ENCODE data around the gene RALA.

The RALA gene

GRCh38 chr7:39613577-39613976 lies 9.8 kb upstream of the RALA start:
- no peak for DNase-seq (ENCODE audit: low read depth)

DNA sequence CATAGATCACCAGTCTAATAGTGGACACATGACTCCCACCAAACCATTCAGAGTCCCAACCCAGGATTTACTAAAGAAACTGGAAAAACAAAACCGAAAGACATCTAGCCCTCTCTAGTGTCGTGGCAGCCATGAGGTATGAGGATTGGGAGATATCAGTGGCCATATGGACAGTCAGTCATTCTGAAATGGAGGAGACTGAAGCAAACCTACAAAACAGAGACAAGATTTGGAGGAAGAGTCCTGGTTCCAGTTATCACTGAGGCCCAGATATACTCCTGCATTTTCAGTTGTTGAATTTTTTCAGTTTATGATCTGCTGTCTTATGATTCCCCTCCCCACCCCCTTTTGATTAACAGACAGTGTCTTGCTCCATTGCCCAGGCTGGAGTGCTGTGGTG lies 9.1 kb upstream of the RALA start:
- DNase-seq (ENCODE audit: low read depth), result no peak

DNA sequence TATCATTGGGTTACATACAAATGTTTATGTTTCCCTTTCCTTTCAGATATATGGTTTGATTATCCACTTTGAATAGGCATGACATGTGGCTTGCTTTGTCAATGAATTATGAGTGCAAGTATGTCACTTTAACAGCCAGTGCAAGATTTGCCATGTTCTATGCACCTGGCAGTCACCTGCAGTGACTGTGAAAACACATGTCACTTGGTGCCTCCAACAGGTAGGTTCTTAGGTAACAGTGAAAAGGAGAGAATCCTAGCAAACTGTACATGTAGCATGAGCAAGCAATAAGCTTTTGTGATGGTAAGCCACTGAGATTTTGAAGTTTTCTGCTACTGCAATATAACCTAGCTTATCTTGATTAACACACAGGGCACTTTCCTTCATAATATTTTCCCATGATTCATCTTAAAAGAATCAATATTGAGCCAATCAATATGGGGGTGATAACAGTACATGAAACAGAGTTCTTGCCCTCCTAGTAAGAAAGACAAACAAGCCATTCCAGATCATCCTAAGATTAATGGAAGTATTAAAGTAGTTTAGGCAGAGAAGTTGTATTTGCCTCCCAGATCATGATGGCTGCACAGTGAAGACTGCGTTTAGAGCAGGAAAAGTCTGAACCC lies 7.9 kb upstream of the RALA start:
- DNase-seq (ENCODE audit: low read depth), result no peak

DNA sequence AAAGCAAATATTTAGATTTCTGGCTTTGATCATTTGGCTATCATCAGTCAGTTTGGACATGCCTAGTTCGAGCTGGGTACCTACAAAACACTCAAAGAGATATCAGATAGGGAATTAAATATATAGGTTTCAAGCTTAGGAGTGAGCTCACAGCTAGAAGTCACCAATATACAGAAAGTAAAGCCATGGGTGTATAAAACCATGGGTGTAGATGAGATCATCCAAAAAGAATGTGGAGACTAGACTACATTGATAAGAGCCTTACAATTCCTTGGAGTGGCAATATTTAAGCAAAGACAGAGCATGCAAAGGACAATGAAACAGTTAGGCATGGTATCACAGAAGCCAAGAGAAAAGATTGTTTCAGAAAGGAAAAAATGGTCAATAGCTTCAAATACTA lies 7.2 kb upstream of the RALA start:
- no peak for DNase-seq (ENCODE audit: low read depth)

DNA sequence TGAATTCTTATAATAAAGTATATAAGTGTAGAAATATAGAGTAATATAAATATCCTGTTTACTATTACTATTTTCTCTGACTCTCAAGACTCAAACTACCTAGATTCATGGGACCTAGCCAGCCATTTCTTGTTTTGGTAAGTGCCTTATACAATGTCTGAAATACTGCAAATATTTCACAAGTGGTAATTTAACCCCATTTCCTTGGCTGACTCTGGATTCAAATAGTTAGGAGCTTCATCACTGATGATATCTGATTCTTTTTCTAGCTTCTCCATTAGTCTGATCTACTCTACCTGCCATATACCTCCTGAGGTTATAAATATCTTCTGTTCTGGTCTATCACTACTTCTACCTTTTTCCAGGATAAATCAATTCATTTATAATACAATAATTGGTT lies 6.4 kb upstream of the RALA start:
- DNase-seq (ENCODE audit: low read depth), result no peak

DNA sequence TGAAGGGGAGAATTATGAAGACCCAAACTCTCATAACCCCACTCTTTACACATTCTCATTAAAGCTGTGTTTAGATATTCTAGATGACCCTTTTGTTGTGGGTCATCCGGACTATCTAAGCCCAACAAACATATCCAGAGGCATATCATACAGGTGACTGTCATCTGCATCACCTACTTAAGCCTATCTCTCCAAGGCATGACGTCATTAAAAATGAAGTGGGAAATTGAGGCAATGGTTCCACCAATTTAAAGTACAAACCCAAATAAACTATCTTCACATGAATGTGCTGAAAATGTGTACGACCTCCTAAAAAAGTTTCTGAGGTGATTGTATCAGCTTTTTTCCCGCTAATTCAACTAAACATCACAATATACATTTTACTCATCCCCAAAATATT lies 4.5 kb upstream of the RALA start:
- DNase-seq (ENCODE audit: low read depth), result no peak

- DNase-seq (ENCODE audit: low read depth), result no peak
These were observed 2.9 kb upstream of the RALA start for GRCh38 chr7:39620486-39620885.

- DNase-seq (ENCODE audit: low read depth), result no peak
These were observed 2.1 kb upstream of the RALA start for GRCh38 chr7:39621261-39621660.

- no peak for DNase-seq (ENCODE audit: low read depth)
These were observed 1.5 kb upstream of the RALA start for GRCh38 chr7:39621784-39622411.

- no peak for DNase-seq (ENCODE audit: low read depth)
These were observed 763 bp upstream of the RALA start for GRCh38 chr7:39622609-39623008.

DNA sequence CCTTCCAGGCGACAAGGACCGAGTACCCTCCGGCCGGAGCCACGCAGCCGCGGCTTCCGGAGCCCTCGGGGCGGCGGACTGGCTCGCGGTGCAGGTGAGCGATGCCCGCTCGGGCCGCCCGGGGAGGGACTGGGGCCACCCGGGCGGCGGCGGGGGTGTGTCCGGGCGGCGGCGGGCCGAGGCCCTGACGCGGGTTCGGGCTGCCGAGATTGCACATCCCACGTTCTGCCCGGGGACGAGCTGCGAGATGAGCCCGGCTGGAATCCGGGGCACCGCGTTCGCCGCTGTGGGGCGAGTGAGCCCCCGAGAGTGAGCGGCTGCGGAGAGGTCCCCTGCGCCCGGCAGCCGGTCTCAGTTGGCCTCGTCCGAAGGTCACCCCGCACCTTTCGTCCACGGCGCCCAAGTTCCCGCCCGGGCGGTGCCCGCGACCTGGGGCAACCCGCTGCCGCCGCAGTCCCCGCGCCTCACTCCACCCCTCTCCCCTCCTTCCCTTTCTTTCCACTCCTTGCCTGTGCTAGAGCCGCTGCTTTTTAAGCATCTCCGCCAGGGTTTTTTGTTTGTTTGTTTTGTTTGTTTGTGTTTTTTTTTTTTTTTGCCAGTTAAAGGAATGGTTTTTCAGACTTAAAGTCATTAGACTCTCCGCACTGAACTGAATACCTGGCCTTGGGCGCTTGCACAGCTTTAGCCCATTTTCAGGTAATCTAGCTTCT lies 515 bp downstream of the RALA start:
- DNase-seq (ENCODE audit: low read depth), result no peak

DNA sequence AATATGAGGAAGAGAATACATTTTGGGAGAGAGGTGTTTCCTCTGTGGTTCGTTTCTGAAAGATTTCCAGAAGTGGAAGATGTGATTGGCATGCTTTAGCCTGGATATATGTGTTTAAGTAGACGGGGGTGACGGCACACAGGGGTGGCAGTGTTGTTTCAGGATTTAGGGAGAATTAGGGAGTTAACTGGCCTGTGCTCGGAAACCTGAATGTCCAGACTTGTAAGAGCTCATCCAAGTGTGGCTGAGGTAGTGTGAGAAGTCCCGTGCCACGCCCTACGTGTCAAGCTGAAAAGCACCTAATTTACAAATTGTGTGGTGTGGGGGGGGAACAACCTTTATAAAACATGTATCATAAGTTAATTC lies 1.1 kb downstream of the RALA start:
- DNase-seq (ENCODE audit: low read depth), result no peak

DNA sequence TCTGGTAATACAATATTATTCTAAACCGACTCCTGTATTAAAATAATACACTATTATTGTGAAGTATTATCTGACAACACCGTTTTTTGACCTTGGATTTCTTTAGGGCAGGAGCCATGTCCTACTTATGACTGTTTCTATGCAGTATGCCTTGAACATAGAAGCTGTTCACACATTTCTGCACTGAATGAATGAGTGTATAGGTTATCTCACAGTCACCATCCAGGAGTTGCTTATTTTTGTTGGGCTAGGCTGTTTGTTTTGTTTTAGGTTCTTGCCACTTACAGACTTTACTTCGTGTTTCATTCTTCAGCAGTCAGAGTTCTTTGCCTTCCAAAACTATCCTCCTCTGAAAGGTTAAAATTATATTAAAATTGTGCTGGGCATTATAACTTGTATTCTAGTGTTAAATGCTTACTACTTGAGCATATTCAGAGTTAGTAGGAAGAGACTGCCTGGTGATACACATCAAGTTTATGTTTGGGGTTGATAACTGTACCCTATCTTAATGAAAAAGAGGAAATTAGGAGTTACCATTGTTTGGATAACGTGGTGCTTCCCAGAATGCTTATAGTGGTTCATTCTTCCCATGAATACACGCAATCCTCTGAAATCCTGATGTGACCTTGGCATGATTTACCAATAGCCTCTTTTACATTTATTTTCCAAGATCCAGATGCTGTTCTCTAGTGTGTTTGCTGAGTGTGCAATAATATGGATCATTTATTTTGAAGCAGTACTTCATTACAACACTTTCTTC lies 1.7 kb downstream of the RALA start:
- no peak for DNase-seq (ENCODE audit: low read depth)

- no peak for DNase-seq (ENCODE audit: low read depth)
These were observed 8.4 kb downstream of the RALA start for GRCh38 chr7:39631736-39632308.

- no peak for DNase-seq (ENCODE audit: low read depth)
These were observed 10.4 kb downstream of the RALA start for GRCh38 chr7:39633563-39634477.

- no peak for DNase-seq (ENCODE audit: low read depth)
These were observed 11.1 kb downstream of the RALA start for GRCh38 chr7:39634478-39634805.

GRCh38 chr7:39637400-39637799 lies 14.0 kb downstream of the RALA start:
- DNase-seq (ENCODE audit: low read depth), result no peak

GRCh38 chr7:39637963-39638485 lies 14.7 kb downstream of the RALA start:
- DNase-seq (ENCODE audit: low read depth), result no peak

- no peak for DNase-seq (ENCODE audit: low read depth)
These were observed 19.5 kb downstream of the RALA start for GRCh38 chr7:39642896-39643295.

- no peak for DNase-seq (ENCODE audit: low read depth)
These were observed 20.8 kb downstream of the RALA start for GRCh38 chr7:39644170-39644569.

Data from stimulated activated CD8-positive, alpha-beta memory T cell treated with anti-CD3 and anti-CD28 coated beads, Interleukin-12 subunit alpha, Interleukin-12 subunit beta, amount 100 ng/mL, for 4 hours (primary cell).